Measurements from ENCODE around the gene KCNC3.

KCNC3 gene

DNA sequence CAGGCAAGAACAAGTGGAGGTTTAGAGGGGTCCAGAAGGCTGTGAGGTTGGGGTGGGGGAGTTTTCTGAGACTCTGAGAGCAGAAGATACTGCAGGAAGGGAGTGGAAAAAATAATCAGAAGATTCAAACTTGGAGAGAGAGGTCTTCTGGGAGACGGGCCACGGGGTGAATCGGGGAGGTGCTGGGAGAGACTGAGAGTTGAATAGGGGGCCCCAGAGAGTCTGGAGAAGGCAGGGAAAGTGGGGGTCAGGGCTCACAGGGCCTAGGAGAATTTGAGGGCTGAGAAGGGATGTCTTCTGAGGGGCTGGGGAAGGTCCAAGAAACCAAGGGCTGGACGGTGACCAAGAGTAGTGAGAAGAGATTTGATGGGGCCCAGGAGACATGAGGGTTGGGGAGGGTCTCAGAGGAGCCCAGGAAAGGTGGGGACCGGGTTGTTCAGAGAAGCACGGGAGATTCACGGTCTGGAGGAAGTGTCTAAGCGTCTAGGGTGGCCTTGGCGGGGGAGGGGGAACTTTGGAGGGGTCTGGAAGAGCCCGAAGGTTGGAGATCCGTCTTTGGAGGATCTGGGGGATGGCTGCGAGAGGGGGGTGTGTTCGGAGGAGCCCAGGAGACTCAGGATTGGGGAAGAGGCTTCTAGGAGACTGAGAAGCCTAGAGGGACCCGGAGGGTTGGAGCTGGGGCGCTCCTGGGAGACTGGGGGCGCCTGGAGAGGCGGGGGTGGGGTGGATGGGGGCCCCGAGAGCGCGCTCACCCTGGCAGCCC lies 1.5 kb downstream of the KCNC3 start:
- no peaks in the 10 kb centered on the region for H4K20me1 ChIP-seq (ENCODE audit: insufficient read depth, low read length, poor library complexity, severe bottlenecking)
- H3K4me1 ChIP-seq (ENCODE audit: insufficient read depth, low read length, poor library complexity, severe bottlenecking), result no peaks in the 10 kb centered on the region
- no peak overlapping the region for H3K9ac ChIP-seq (ENCODE audit: low read depth, low read length, poor library complexity, severe bottlenecking)
- H3F3A ChIP-seq (ENCODE audit: low read depth), result no peaks in the 10 kb centered on the region
- H3K9me3 ChIP-seq (ENCODE audit: insufficient read depth, low read depth, low read length), result no peaks in the 10 kb centered on the region
- no peaks in the 10 kb centered on the region for H3K9me2 ChIP-seq (replicated peaks; ENCODE audit: low read depth, low read length)
- H3K27me3 ChIP-seq (ENCODE audit: insufficient read depth, low read length, poor library complexity, severe bottlenecking), result no peaks in the 10 kb centered on the region
- no peak overlapping the region for H2AFZ ChIP-seq (ENCODE audit: low read length)
- TF ChIP-seq CTCF (conservative IDR thresholded peaks at IDR 0.05; ENCODE audit: low read length) (no peak), EZH2phosphoT487 (IDR thresholded peaks at IDR 0.05; ENCODE audit: borderline replicate concordance) (no peak)
- no peaks in the 10 kb centered on the region for H3K79me2 ChIP-seq (ENCODE audit: insufficient read depth, low read length)
- no peak overlapping the region for H3K4me2 ChIP-seq (ENCODE audit: low read depth, low read length, poor library complexity, severe bottlenecking)
- no peak overlapping the region for H3K4me3 ChIP-seq (ENCODE audit: low read length, poor library complexity, severe bottlenecking)
- H3K36me3 ChIP-seq (ENCODE audit: insufficient read depth, low read length), result no peaks in the 10 kb centered on the region

DNA sequence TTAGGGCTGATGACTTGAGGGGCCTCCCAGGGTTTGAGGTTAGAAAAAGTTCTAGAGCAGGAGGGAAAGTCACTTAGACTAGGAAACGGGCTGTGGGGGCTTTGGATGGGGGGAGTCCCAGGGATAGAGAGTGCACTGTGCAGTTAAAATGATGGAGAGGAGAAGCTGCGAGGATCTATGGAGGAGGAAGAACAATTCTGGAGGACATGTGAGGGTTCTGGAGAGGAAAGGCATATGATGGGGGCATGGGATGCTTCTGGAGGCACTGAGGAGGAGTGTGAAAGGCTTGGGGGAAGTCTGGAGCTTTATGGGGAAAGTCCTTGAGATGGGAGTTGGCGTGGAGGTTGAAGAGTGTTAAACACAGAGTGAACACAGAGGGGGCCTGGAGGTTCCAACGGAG lies 2.2 kb downstream of the KCNC3 start:
- no peak for TF ChIP-seq CTCF (conservative IDR thresholded peaks at IDR 0.05; ENCODE audit: low read length)
- no peak for TF ChIP-seq EZH2phosphoT487 (IDR thresholded peaks at IDR 0.05; ENCODE audit: borderline replicate concordance)
- Histone ChIP-seq H2AFZ (ENCODE audit: low read length) (no peak overlapping the region), H3K4me1 (ENCODE audit: insufficient read depth, low read length, poor library complexity, severe bottlenecking) (no peaks in the 10 kb centered on the region), H3K4me3 (ENCODE audit: low read length, poor library complexity, severe bottlenecking) (no peak overlapping the region), H3K9me2 (replicated peaks; ENCODE audit: low read depth, low read length) (no peaks in the 10 kb centered on the region), H4K20me1 (ENCODE audit: insufficient read depth, low read length, poor library complexity, severe bottlenecking) (no peaks in the 10 kb centered on the region), H3F3A (ENCODE audit: low read depth) (no peaks in the 10 kb centered on the region), H3K36me3 (ENCODE audit: insufficient read depth, low read length) (no peaks in the 10 kb centered on the region), H3K4me2 (ENCODE audit: low read depth, low read length, poor library complexity, severe bottlenecking) (no peak overlapping the region), H3K9ac (ENCODE audit: low read depth, low read length, poor library complexity, severe bottlenecking) (no peak overlapping the region), H3K27me3 (ENCODE audit: insufficient read depth, low read length, poor library complexity, severe bottlenecking) (no peaks in the 10 kb centered on the region), H3K9me3 (ENCODE audit: insufficient read depth, low read depth, low read length) (no peaks in the 10 kb centered on the region), H3K79me2 (ENCODE audit: insufficient read depth, low read length) (no peaks in the 10 kb centered on the region)

- H4K20me1 ChIP-seq (ENCODE audit: insufficient read depth, low read length, poor library complexity, severe bottlenecking), result no peaks in the 10 kb centered on the region
- H3K4me1 ChIP-seq (ENCODE audit: insufficient read depth, low read length, poor library complexity, severe bottlenecking), result no peaks in the 10 kb centered on the region
- H3K27me3 ChIP-seq (ENCODE audit: insufficient read depth, low read length, poor library complexity, severe bottlenecking), result no peaks in the 10 kb centered on the region
- H3K4me3 ChIP-seq (ENCODE audit: low read length, poor library complexity, severe bottlenecking), result no peak overlapping the region
- no peak overlapping the region for H3K4me2 ChIP-seq (ENCODE audit: low read depth, low read length, poor library complexity, severe bottlenecking)
- no peaks in the 10 kb centered on the region for H3K79me2 ChIP-seq (ENCODE audit: insufficient read depth, low read length)
- H2AFZ ChIP-seq (ENCODE audit: low read length), result no peak overlapping the region
- H3K36me3 ChIP-seq (ENCODE audit: insufficient read depth, low read length), result no peaks in the 10 kb centered on the region
- H3K9ac ChIP-seq (ENCODE audit: low read depth, low read length, poor library complexity, severe bottlenecking), result no peak overlapping the region
- H3F3A ChIP-seq (ENCODE audit: low read depth), result no peaks in the 10 kb centered on the region
- TF ChIP-seq CTCF (conservative IDR thresholded peaks at IDR 0.05; ENCODE audit: low read length) (no peak), EZH2phosphoT487 (IDR thresholded peaks at IDR 0.05; ENCODE audit: borderline replicate concordance) (no peak)
- H3K9me2 ChIP-seq (replicated peaks; ENCODE audit: low read depth, low read length), result no peaks in the 10 kb centered on the region
- no peaks in the 10 kb centered on the region for H3K9me3 ChIP-seq (ENCODE audit: insufficient read depth, low read depth, low read length)
Measured at GRCh38 chr19:50326101-50326664, 3.0 kb downstream of the KCNC3 start.

Measured in Loucy (cell line).